Activated naive CD4-positive, alpha-beta T cell treated with anti-CD3 and anti-CD28 coated beads, Interleukin-2, amount 50 U/mL, for 24 hours (primary cell): ENCODE results near the gene TMEM108.

Source experiments
- H3K27ac Mint-ChIP-seq: one replicate; pipeline ENCODE4 v1.8.0; 2021; ENCODE audit warnings: mild to moderate bottlenecking, mixed read lengths
- H3K27me3 Mint-ChIP-seq: one replicate; pipeline ENCODE4 v1.8.0; 2021; ENCODE audit warnings: mixed read lengths
- H3K36me3 Mint-ChIP-seq: one replicate; pipeline ENCODE4 v1.8.0; 2021; ENCODE audit warnings: mixed read lengths
- H3K4me1 Mint-ChIP-seq: one replicate; pipeline ENCODE4 v1.8.0; 2021; ENCODE audit warnings: mixed read lengths
- H3K4me3 Mint-ChIP-seq: one replicate; pipeline ENCODE4 v1.8.0; 2021; ENCODE audit warnings: mild to moderate bottlenecking, mixed read lengths
- H3K9me3 Mint-ChIP-seq: one replicate; pipeline ENCODE4 v1.8.0; 2021; ENCODE audit warnings: mixed read lengths

Gene TMEM108

GRCh38 chr3:133369068-133369440 is 330.9 kb downstream of the TMEM108 start:
- H3K4me1 Mint-ChIP-seq = no peaks in the 10 kb centered on the region
- no peak overlapping the region for H3K4me3 Mint-ChIP-seq
- no peaks in the 10 kb centered on the region for H3K9me3 Mint-ChIP-seq
- peaks cover 3% of the 10 kb centered on the region for H3K27me3 Mint-ChIP-seq
- no peaks in the 10 kb centered on the region for H3K36me3 Mint-ChIP-seq
- no peak overlapping the region for H3K27ac Mint-ChIP-seq

- H3K9me3 Mint-ChIP-seq = no peaks in the 10 kb centered on the region
- no peak overlapping the region for H3K27ac Mint-ChIP-seq
- H3K36me3 Mint-ChIP-seq = no peaks in the 10 kb centered on the region
- no peak overlapping the region for H3K4me3 Mint-ChIP-seq
- peaks cover 3% of the 10 kb centered on the region for H3K27me3 Mint-ChIP-seq
- no peaks in the 10 kb centered on the region for H3K4me1 Mint-ChIP-seq
Measured at GRCh38 chr3:133371181-133371580, 333.0 kb downstream of the TMEM108 start.

- H3K27ac Mint-ChIP-seq = no peak overlapping the region
- H3K4me3 Mint-ChIP-seq = no peak overlapping the region
- H3K9me3 Mint-ChIP-seq = no peaks in the 10 kb centered on the region
- peaks cover 1% of the 10 kb centered on the region for H3K27me3 Mint-ChIP-seq
- H3K36me3 Mint-ChIP-seq = no peaks in the 10 kb centered on the region
- H3K4me1 Mint-ChIP-seq = no peaks in the 10 kb centered on the region
Measured at GRCh38 chr3:133371676-133372075, 333.5 kb downstream of the TMEM108 start.

- Mint-ChIP-seq H3K27ac (no peak overlapping the region), H3K9me3 (no peaks in the 10 kb centered on the region), H3K4me3 (no peak overlapping the region), H3K4me1 (no peaks in the 10 kb centered on the region), H3K36me3 (no peaks in the 10 kb centered on the region), H3K27me3 (no peaks in the 10 kb centered on the region)
Measured at GRCh38 chr3:133374708-133375402, 336.7 kb downstream of the TMEM108 start.

DNA sequence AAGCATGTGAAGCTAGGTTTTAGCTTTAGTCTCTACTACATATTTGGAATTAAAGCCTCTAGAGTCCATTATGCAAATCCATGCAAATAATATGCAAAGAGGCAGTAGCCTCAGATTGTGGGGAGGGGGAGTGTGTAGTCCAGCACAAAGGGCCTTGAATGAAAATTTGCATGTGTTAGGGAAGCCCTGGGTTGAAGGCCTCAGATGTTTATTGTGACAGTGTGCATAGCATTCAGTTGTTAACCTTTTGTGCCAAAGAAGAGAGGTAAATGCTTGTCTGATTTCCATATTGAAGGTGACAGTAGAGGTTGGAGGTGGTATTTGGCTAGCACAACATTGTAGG is 337.2 kb downstream of the TMEM108 start:
- Mint-ChIP-seq H3K36me3 (no peaks in the 10 kb centered on the region), H3K27me3 (no peaks in the 10 kb centered on the region), H3K4me3 (no peak overlapping the region), H3K9me3 (no peaks in the 10 kb centered on the region), H3K27ac (no peak overlapping the region), H3K4me1 (no peaks in the 10 kb centered on the region)

DNA sequence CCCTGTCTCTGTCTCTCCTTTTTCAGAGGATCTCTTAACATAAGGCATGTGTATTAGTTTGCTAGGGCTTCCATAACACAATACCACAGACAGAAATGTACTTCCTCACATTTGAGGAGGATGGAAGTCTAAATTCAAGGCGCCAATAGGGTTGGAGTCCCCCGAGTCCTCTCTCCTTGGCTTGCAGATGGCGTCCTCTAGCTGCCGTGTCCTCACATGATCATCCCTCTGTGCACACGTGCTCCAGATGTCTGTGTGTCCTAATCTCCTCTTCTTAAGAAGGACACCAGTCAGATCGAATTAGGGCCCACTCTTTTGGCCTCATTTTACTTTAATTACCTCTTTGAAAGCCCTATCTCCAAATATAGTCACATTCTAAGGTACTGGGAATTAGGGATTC is 338.6 kb downstream of the TMEM108 start:
- no peaks in the 10 kb centered on the region for H3K9me3 Mint-ChIP-seq

DNA sequence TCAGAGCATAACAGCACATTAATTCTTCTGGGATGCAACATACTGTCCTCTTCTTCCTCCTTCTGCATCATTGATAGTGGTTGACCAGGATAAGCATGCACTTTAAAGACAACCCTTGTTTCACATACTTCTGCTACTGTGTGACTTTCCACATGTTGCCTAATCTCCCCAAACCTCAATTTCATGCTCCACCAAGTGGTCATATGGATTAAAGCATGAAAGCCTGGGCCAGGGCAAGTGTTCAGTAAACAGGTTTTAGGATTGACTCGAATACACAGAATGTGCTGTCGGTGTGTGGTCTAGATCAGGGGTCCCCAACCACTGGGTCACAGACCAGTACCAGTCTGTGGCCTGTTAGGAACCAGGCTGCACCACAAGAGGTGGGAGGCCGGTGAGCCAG is 339.2 kb downstream of the TMEM108 start:
- Mint-ChIP-seq H3K4me1 (no peaks in the 10 kb centered on the region), H3K36me3 (no peaks in the 10 kb centered on the region), H3K4me3 (no peak overlapping the region)

More for the DNA sequence above, 338.6 kb downstream of the TMEM108 start:
- no peaks in the 10 kb centered on the region for H3K27me3 Mint-ChIP-seq
- no peaks in the 10 kb centered on the region for H3K4me1 Mint-ChIP-seq
- H3K36me3 Mint-ChIP-seq = no peaks in the 10 kb centered on the region
- H3K4me3 Mint-ChIP-seq = no peak overlapping the region
- H3K27ac Mint-ChIP-seq = no peak overlapping the region

GRCh38 chr3:133379926-133380325 is 341.7 kb downstream of the TMEM108 start:
- Mint-ChIP-seq H3K4me3 (no peak overlapping the region), H3K27me3 (no peaks in the 10 kb centered on the region), H3K4me1 (no peaks in the 10 kb centered on the region), H3K36me3 (no peaks in the 10 kb centered on the region), H3K27ac (no peak overlapping the region), H3K9me3 (no peaks in the 10 kb centered on the region)

More for the DNA sequence above, 339.2 kb downstream of the TMEM108 start:
- Mint-ChIP-seq H3K27ac (no peak overlapping the region), H3K27me3 (no peaks in the 10 kb centered on the region), H3K9me3 (no peaks in the 10 kb centered on the region)

DNA sequence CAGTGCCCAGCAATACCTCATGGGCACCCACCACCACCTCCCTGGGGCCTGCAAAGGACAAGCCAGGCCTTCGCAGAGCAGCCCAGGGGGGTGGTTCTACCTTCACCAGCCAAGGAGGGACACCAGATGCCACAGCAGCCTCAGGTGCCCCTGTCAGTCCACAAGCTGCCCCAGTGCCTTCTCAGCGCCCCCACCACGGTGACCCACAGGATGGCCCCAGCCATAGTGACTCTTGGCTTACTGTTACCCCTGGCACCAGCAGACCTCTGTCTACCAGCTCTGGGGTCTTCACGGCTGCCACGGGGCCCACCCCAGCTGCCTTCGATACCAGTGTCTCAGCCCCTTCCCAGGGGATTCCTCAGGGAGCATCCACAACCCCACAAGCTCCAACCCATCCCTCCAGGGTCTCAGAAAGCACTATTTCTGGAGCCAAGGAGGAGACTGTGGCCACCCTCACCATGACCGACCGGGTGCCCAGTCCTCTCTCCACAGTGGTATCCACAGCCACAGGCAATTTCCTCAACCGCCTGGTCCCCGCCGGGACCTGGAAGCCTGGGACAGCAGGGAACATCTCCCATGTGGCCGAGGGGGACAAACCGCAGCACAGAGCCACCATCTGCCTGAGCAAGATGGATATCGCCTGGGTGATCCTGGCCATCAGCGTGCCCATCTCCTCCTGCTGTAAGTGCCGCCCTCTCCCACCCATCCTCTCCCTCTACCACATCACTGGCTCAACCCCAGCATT is 342.5 kb downstream of the TMEM108 start:
- H3K9me3 Mint-ChIP-seq = no peaks in the 10 kb centered on the region
- peaks cover 2% of the 10 kb centered on the region for H3K27me3 Mint-ChIP-seq
- H3K27ac Mint-ChIP-seq = no peak overlapping the region
- no peak overlapping the region for H3K4me3 Mint-ChIP-seq
- H3K36me3 Mint-ChIP-seq = no peaks in the 10 kb centered on the region
- no peaks in the 10 kb centered on the region for H3K4me1 Mint-ChIP-seq

DNA sequence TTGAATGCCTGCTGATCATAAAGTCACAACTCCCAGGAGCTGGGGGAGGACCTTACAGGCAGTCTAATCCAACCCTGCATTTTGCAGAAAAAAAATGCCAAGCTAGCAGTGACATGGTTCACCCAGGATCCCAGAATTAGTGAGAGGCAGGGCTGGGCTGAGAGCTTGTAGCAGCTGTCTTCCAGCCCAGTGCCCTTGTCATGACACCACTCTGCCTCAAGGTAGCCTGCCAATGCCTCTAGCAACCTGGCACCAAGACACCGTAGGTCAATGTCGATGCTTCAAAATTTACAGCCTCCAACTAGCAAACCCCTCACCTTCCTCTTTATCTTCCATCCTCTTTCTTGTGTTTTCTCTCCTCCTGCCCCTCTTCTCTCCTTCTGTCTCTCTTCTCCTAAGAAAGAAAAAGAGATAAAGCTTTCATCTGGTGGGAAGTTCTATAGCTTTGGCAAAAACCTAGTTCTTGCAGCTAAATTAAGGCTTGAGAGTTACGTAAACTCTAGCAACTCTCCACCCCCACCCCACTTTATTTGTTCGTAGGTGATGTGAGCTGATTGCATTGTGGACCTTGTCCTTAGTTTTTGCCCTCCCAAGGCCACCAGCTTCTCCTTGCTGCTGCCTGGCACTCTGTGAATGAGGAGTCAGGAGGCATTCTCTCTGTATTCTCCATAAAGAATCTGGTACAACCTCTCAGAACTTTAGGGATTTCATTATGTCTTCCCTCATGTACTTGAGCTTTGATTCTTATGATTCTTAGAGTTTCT is 343.3 kb downstream of the TMEM108 start:
- Mint-ChIP-seq H3K9me3 (no peaks in the 10 kb centered on the region), H3K27me3 (peaks cover 2% of the 10 kb centered on the region), H3K4me1 (no peaks in the 10 kb centered on the region), H3K27ac (no peak overlapping the region), H3K4me3 (no peak overlapping the region), H3K36me3 (no peaks in the 10 kb centered on the region)

GRCh38 chr3:133383175-133383574 is 345.0 kb downstream of the TMEM108 start:
- Mint-ChIP-seq H3K27me3 (peaks cover 2% of the 10 kb centered on the region), H3K27ac (no peak overlapping the region)

DNA sequence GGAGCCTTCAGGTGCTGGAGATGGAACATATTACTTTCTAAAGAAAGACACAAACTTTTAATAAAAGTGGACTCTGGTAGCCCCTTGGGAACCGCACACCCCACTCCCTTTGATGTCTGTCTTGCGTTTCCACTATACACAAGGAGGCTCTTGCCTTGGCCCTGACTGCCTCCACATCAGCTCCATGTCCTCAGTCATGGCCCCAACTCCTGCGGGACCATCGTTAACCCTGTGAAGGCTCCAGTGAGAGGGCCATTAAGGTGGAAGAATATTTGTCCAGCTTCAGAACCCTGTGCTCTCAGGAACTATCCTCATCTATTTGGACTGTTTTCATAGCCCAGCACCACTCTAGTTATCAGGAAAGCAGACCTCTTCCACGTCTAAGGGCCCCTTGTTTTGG is 345.6 kb downstream of the TMEM108 start:
- peaks cover 2% of the 10 kb centered on the region for H3K27me3 Mint-ChIP-seq
- H3K36me3 Mint-ChIP-seq = no peaks in the 10 kb centered on the region
- no peak overlapping the region for H3K27ac Mint-ChIP-seq
- H3K4me1 Mint-ChIP-seq = no peaks in the 10 kb centered on the region
- H3K9me3 Mint-ChIP-seq = no peaks in the 10 kb centered on the region
- no peak overlapping the region for H3K4me3 Mint-ChIP-seq

More at GRCh38 chr3:133383175-133383574, 345.0 kb downstream of the TMEM108 start:
- Mint-ChIP-seq H3K9me3 (no peaks in the 10 kb centered on the region), H3K4me1 (no peaks in the 10 kb centered on the region), H3K4me3 (no peak overlapping the region), H3K36me3 (no peaks in the 10 kb centered on the region)

- Mint-ChIP-seq H3K9me3 (no peaks in the 10 kb centered on the region), H3K4me3 (no peak overlapping the region), H3K36me3 (no peaks in the 10 kb centered on the region), H3K27me3 (peaks cover 2% of the 10 kb centered on the region), H3K27ac (no peak overlapping the region), H3K4me1 (no peaks in the 10 kb centered on the region)
Measured at GRCh38 chr3:133384331-133385027, 346.3 kb downstream of the TMEM108 start.

DNA sequence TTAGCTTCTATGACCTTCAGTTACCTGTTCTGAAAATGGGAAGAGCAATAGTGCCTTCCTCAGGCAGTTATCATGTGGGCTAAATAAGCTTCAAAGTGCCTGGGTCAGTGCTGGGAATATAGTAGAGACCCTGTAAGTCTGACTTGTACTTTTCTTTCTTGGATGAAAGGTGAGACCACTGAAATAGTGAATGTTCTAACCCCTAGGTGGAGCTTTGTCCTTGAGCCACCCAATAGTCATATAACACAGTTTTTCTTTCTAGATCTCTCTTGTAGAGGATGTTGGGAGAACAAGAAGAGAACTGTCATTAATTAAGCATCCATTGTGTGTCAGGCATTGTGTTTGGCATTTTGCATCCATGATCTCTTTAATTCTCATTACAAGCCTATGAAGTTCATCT is 348.7 kb downstream of the TMEM108 start:
- Mint-ChIP-seq H3K4me3 (no peak overlapping the region), H3K4me1 (no peaks in the 10 kb centered on the region), H3K9me3 (no peaks in the 10 kb centered on the region), H3K27ac (no peak overlapping the region), H3K36me3 (no peaks in the 10 kb centered on the region), H3K27me3 (peaks cover 2% of the 10 kb centered on the region)

DNA sequence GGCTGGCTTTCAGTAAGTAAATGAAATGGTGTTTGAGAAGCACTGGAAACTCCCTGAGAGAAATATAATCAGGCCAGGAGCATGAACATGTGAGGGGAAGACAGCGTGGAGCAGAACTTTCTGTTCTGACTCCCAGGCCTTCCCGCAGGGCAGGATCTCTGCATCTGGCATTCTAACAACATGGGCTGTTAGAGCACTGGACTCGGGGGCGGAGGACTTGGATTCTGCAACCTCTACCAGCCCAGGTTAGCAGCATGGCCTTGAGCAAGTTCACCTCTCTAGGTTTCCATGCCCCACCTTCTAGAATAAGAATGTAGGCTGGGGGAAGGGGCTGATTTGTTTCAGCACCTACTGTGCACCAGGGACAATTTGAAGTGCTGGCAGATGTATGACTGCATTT is 349.1 kb downstream of the TMEM108 start:
- Mint-ChIP-seq H3K27ac (no peak overlapping the region), H3K36me3 (no peaks in the 10 kb centered on the region), H3K4me1 (no peaks in the 10 kb centered on the region), H3K9me3 (no peaks in the 10 kb centered on the region), H3K4me3 (no peak overlapping the region), H3K27me3 (peaks cover 2% of the 10 kb centered on the region)
